Measurements from ENCODE around the gene KLF18.

DNA sequence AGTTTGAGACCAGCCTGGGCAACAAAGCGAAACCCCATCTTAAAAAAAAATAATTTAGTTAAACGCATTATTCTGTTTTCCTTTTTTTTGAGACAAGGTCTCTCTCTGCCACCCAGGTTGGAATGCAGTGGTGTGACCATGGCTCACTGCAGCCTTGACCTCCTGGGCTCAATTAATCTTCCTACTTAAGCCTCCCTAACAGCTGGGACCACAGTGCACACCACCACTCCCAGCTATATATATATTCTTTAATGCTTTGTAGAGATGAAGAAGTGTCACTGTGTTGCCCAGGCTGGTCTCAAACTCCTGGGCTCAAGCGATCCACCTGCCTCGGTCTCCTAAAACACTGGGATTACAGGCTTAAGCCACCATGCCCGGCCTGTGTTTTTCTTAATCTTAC, 30.5 kb downstream of the KLF18 start:
- TF ChIP-seq ZNF274 (IDR thresholded peaks at IDR 0.05; ENCODE audit: low read depth, low read length) (no peak), YY1 (IDR thresholded peaks at IDR 0.05; ENCODE audit: insufficient read depth, insufficient read length) (no peak), SUZ12 (IDR thresholded peaks at IDR 0.05; ENCODE audit: extremely low read depth, insufficient read depth, insufficient read length) (no peak)
